NCI-H187 treated with DMSO at 0.1 percent for 48 hours (cell line): ENCODE results near the gene RFWD3.

Experiments
- DNase-seq: peaks from one replicate; lab custom pipeline; 2025; lab: John Stamatoyannopoulos, UW

The RFWD3 gene

GRCh38 chr16:74617206-74617788 lies 49.4 kb downstream of the RFWD3 start:
- DNase-seq, result no peak

- no peak for DNase-seq
Observed at GRCh38 chr16:74611721-74612120, 55.0 kb downstream of the RFWD3 start.

- no peak for DNase-seq
Observed at GRCh38 chr16:74608944-74609343, 57.7 kb downstream of the RFWD3 start.

GRCh38 chr16:74608381-74608780 lies 58.3 kb downstream of the RFWD3 start:
- no peak for DNase-seq

- no peak for DNase-seq
Observed at GRCh38 chr16:74607962-74608356, 58.7 kb downstream of the RFWD3 start.

DNA sequence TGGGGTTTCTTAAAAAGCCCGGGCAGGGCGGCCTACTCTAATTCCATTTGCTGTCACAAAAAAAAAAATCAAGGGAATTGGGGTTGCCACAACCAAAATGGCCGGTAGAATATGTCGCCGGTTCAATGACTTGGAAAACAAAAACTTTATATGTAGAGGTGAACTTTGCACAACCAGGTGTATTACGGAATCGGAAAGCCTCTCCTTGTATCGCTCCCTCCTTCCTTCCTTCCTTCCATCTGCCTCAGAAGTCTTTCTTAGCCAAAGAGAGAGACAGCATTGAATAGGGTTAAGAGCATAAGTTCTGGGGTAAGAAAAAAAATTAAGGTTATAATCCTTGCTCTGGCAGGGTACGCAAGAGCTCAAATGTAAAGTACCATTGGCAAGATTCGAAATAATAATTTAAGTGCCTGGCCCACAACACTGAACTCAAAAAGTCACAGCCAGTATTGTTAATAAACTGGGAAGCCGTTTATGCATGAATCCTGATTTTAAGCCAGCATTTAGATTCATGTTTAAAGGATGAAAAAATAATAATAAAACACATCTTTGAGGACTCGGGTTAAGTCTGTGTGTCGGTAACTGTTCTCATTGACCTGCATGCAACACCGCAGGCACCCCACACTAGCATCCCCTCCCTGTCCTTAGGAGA lies 59.2 kb downstream of the RFWD3 start:
- peak; percentile 5 for DNase-seq

DNA sequence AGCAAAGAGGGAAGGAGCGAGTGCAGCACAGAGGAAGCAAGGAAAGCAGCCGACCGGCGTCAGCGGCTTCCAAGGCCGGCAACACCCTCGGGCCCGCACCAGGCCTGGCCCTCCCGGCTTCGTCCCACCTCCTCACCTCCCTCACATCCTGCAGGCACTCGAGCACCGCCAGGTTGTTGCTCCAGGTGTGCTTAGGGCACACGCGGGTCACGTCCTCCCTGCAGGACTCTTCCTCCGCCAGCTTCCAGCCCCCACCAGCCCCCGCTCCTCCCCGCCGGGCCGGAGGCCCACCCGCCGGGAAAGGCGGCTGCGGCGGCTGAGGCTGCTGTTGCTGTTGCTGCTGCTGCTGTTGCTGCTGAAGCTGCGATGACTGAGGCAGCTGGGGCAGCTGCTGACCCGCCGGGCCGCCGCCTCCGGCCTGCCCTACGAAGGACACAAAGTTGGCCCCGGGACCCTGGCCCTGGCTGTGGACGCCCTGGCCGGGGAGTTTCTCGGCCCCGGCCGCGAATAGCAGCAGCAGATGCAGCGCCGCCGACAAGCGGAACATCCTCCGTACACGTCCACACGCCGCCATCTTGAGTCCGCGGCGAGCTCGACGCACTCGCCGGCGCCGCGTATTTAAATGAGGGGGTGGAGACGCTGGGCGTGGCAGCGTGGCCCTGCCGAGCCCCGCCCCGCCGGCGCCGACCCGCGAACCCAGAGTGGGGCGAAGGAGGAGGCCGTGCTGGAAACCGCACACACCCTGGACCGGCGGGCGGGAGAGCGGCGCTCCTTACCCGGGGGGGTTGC lies 60.0 kb downstream of the RFWD3 start, which contains the start of gene GLG1:
GLG1 (minus strand) TSS at position 594 of the 789 bp plus-strand sequence; CDS start at position 574, 20 bp downstream.
- no peak for DNase-seq

- DNase-seq, result no peak
Observed at GRCh38 chr16:74605746-74606520, 60.7 kb downstream of the RFWD3 start.

GRCh38 chr16:74605332-74605731 lies 61.3 kb downstream of the RFWD3 start:
- no peak for DNase-seq

GRCh38 chr16:74603848-74604247 lies 62.8 kb downstream of the RFWD3 start:
- no peak for DNase-seq

DNA sequence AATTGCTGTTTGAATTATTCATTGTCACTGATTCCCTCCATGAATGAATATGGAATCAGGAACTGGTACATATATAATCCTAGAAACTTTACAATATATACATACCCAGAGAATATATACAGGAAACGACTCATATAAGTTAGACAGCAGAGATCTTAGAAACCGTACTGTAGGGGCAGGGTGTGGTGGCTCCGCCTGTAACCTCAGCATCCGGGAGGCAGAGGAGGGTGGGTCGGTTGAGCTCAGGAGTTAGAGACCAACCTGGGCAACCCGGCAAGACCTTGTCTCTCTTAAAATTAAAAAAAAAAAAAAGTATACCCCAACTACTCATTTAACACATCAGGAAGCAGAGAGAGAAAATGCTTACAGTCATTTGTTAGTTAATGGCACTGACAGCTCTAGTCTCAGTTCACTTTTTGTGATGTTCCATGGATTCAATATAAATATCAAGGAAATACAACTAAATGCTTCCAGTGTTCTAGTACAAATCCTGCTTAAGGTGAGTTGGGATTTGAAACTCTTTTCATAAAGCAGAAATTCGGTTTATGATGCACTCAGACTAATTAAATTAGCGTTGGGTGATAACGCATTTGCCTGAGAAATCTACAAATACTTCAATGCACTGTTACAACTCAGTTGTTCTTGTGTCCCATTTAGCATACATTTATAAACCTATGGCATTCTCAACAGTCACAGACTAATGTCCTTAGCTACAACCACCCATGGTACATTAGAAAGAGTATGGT lies 65.4 kb downstream of the RFWD3 start:
- DNase-seq, result no peak

DNA sequence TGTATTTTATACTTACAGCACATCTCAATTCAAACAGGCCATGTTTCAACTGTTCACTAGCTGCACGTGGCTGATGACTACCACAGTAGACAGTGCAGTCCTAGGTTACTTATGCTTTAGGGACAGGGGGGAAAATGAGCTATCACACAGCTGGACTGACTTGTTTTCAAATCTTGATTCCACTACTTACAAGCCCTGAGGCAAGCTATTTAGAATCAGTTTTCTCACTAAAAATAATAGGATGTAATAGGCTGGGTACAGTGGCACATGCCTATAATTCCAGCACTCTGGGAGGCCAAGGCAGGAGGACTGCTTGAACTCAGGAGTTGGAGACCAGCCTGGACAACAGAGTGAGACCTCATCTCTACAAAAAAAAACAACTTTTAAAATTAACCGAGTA lies 70.1 kb downstream of the RFWD3 start:
- no peak for DNase-seq

DNA sequence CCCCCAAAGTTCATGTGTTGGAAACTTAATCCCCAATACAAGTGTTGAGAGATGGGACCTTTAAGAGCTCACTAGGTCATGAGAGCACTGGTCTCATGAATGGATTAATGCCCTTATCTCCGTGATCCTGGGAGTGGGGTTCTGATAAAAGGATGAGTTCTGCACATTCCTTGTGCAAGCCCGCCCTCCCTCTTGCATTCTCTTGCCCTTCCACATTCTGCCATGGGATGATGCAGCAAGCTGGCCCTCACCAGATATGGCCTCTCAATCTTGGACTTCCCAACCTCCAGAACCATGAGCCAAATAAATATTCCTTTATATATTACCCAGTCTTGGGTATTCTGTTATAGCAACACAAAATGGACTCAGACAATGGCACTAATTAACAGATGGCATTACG lies 73.8 kb downstream of the RFWD3 start:
- no peak for DNase-seq

DNA sequence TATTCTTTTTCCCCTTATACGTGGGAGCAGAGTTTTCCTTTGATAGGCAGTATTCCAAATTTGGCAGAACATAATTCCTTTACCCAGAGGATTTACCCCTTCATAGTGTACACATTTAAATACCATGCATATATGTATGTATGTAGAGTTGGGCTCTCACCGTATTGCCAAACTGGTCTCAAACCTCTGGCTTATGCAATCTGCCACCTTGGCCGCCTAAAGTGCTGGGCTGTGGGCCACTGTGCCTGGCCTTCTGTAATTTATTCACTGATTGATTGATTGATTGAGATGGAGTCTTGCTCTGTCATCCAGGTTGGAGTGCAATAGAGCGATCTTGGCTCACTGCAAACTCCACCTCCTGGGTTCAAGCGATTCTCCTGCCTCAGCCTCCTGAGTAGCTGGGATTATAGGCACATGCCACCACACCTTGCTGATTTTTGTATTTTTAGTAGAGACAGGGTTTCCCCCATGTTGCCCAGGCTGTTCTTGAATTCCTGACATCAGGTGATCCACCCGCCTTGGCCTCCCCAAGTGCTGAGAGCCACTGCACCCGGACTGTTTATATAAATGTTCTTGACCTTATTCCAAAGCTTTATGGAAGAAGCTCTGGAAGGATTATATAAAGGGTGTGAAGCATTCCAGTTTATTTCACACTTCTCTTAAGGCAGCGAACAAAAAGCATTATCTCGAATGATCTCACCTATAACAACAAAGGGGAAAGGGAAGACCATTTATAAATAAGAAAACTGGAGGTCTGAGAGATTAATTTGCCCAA lies 74.6 kb downstream of the RFWD3 start:
- DNase-seq, result no peak

DNA sequence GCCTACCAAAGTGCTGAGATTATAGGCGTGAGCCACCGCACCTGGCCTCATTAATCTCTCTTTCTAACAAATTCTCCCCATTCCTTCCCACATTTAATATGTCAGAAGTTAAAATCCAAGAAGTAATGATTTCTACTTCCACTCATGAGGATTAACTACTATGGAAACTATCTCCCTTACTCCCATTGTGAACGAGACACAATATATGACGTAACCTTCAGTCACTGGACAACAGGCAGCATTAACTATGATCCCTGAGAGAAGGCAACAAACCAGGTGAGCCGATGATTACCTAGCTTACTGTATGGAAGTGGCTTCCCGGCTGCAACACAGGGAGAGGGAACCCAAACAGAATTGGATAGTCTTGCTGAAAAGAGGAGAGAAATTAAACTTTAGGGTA lies 79.7 kb downstream of the RFWD3 start:
- no peak for DNase-seq

DNA sequence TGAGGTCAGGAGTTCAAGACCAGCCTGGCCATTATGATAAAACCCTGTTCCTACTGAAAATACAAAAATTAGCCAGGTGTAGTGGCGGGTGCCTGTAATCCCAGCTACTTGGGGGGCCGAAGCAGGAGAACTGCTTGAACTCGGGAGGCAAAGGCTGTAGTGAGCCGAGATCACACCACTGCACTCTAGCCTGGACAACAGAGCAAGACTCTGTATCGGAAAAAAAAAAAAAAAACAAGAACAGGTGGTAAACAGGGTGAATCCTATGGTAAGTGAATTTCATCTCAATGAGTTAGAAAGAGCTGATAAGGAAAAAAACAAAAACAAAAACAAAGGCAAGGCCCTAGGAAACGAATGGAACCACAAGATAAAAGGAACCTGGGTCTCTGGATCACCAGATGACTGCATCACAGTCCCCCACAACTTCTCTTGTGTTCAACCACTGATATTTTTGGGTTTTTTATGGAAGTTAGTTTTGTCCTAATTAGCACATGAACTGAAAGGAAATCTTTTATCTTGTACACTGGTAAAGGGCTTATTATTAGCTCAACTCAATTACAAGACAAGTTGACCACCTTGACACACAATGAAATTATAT lies 80.7 kb downstream of the RFWD3 start:
- DNase-seq, result no peak

DNA sequence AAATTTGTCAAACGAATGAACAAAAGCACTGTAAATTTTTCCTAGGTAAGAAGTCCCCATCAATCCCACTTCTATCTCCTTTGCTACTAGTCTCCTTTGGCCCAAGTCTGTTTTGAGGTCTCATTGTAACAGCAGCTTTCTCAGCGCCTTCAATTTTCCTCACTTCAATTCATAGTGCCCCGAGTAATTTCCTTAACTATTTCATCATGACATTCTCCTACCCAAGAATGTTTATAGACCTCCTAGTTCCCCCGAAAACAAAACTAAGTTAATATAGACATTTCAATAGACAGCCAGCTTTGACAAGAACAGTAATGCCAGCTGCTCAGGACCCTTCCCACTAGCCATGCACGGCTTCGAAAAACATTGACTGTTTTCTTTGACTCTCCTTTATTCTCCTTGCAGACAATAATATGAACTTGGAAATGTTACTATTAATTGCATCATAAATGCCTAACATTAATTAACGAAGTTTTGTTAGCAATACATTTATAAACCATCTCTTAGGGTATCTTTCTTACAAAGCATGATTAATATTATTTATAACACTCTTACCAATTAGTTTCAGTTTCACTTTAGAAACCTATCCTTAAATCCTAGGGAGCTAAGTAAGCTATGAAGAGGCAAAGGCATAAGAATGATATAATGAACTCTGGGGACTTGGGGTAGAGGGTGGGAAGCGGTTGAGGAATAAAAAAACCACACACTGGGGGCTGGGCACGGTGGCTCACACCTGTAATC lies 82.6 kb downstream of the RFWD3 start:
- no peak for DNase-seq

- DNase-seq, result no peak
Observed at GRCh38 chr16:74582970-74583369, 83.7 kb downstream of the RFWD3 start.

- no peak for DNase-seq
Observed at GRCh38 chr16:74580833-74581232, 85.8 kb downstream of the RFWD3 start.

GRCh38 chr16:74578838-74579237 lies 87.8 kb downstream of the RFWD3 start:
- no peak for DNase-seq
